WI38 (cell line): ENCODE results near the gene PUS10.
"Not testable (repeated sequence)": the region's sequence is repeated elsewhere in the genome, so short reads cannot be mapped to it uniquely, and the experiment has no call there.

Source experiments
- H3K4me3 ChIP-seq: 2 replicates; pipeline ENCODE4 v1.5.1; 2011; ENCODE audit warnings: low read depth, mild to moderate bottlenecking, control low read depth, low read length
- CTCF ChIP-seq: IDR thresholded peaks from 2 replicates; pipeline ENCODE4 v1.5.1; 2012; ENCODE audit warnings: low read depth, mild to moderate bottlenecking, control low read depth, low read length

The PUS10 gene

DNA sequence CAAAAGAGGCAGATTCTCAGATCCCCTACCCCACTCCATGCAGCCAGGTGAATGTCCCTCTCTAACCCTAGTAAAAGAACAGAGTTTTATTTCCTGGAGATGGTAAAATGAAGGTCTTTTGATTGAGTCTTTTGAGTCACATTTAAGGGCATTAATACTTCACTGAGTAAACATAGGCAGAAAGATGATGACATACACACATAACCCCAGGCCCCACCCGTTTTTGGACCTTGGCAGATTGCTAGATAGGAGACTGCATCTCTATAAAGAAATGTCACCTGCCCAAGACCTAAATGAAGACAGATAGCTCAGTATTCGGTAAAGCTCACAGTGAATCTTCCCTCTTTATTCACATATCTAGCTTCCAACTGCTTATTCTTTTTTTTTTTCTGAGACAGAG lies 28.8 kb downstream of the PUS10 start:
- no peak overlapping the region for H3K4me3 ChIP-seq
- TF ChIP-seq CTCF = no peak

- not testable (repeated sequence) for H3K4me3 ChIP-seq
Measured at GRCh38 chr2:60987656-60988055, 30.4 kb downstream of the PUS10 start.

- TF ChIP-seq CTCF = no peak
Measured at GRCh38 chr2:60987041-60987440, 31.0 kb downstream of the PUS10 start.

GRCh38 chr2:60984720-60985119 lies 33.3 kb downstream of the PUS10 start:
- no peak overlapping the region for H3K4me3 ChIP-seq
- TF ChIP-seq CTCF = no peak

More at GRCh38 chr2:60987041-60987440, 31.0 kb downstream of the PUS10 start:
- H3K4me3 ChIP-seq = no peak overlapping the region

GRCh38 chr2:60982066-60982465 lies 36.0 kb downstream of the PUS10 start:
- not testable (repeated sequence) for H3K4me3 ChIP-seq

- TF ChIP-seq CTCF = no peak
- no peak overlapping the region for H3K4me3 ChIP-seq
Measured at GRCh38 chr2:60980071-60980815, 37.8 kb downstream of the PUS10 start.

- TF ChIP-seq CTCF = no peak
- no peak overlapping the region for H3K4me3 ChIP-seq
Measured at GRCh38 chr2:60979231-60979630, 38.8 kb downstream of the PUS10 start.

- no peak overlapping the region for H3K4me3 ChIP-seq
- TF ChIP-seq CTCF = no peak
Measured at GRCh38 chr2:60977562-60977895, 40.5 kb downstream of the PUS10 start.
